ENCODE results near the gene MYL5. TPM values are rescaled to one million over a fixed set of nuclear protein-coding genes. Genes with fewer than 3 reads are reported as not detected.

MYL5 gene
- total RNA-seq, 2 experiments from 2014 or later: 14.0 to 16.2 TPM

GRCh38 chr4:677431-678293 is 3.3 kb downstream of the MYL5 start:
- ChIA-PET CTCF (no interaction called here), POLR2A (no interaction called here)
- no peak for DNase-seq
- Mint-ChIP-seq H3K4me1 (peaks cover 20% of the 10 kb centered on the region), H3K27me3 (no peaks in the 10 kb centered on the region), H3K36me3 (ENCODE audit: low read depth) (peaks cover 9% of the 10 kb centered on the region), H3K27ac (no peak overlapping the region), H3K9me3 (no peaks in the 10 kb centered on the region), H3K4me3 (no peak overlapping the region)

DNA sequence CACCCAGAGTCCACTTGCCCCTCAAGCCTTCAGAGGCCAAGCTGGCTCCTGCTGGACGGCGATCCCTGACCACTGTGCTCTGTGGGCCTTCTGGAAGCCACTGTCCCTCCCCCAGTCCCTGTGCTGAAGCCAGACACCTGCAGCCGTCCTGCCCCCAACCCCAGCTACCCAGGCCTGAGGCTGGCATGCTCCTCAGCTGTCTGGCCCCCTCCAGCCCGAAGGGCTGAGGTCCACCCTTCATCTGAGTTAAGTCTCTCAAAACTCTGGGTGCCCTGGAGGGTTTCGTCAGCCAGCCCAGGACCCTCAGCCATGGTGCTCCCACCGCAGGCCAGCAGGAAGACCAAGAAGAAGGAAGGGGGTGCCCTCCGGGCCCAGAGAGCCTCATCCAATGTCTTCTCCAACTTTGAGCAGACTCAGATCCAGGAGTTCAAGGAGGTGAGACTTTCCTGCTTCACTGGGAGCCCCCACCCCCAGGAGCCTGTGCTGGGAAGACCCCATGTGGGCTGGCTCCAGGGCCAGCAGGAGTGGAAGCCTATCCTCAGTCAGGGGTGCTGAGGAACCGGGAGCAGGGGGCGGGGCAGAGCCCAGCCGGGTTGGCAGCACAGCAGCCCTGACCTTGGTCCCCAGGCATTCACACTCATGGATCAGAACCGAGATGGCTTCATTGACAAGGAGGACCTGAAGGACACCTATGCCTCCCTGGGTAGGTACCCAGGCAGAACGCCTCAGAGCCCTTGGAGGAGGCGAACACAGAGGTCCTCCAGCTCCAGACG is 4.2 kb downstream of the MYL5 start:
- Mint-ChIP-seq H3K4me1 (peaks cover 14% of the 10 kb centered on the region), H3K27ac (no peak overlapping the region), H3K27me3 (no peaks in the 10 kb centered on the region), H3K9me3 (no peaks in the 10 kb centered on the region), H3K36me3 (ENCODE audit: low read depth) (peaks cover under 1% of the 10 kb centered on the region), H3K4me3 (no peak overlapping the region)
- no peak for DNase-seq
- ChIA-PET POLR2A (interaction anchor here (1.0 kb wide), 1 partner anchor 17 kb away, joined by 3 read pairs; no protein-coding TSS in a partner anchor), CTCF (no interaction called here)

- Mint-ChIP-seq H3K27ac (no peak overlapping the region), H3K4me3 (no peak overlapping the region), H3K27me3 (no peaks in the 10 kb centered on the region), H3K4me1 (peaks cover 12% of the 10 kb centered on the region), H3K9me3 (no peaks in the 10 kb centered on the region), H3K36me3 (ENCODE audit: low read depth) (no peaks in the 10 kb centered on the region)
- ChIA-PET POLR2A (interaction anchor here (1.0 kb wide), 1 partner anchor 17 kb away, joined by 3 read pairs; no protein-coding TSS in a partner anchor), CTCF (no interaction called here)
- no peak for DNase-seq
Observed at GRCh38 chr4:679104-679481, 4.8 kb downstream of the MYL5 start.

DNA sequence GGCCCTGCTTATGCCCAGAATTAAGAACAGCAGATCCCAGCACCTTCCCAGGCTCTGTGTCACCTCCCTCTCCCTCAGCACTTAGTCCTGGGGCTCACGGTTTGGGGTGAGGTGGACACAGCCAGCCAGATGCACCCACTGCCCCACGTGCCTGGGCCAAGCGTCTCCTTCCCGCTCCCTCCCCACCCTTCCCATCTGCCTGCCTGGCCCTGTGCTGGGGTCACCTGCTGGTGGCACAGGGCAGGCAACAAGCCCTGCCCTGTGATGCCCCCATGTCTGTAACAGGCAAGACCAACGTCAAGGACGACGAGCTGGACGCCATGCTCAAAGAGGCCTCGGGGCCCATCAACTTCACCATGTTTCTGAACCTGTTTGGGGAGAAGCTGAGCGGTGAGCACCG is 5.3 kb downstream of the MYL5 start:
- H3K4me3 Mint-ChIP-seq: no peak overlapping the region
- no peak for DNase-seq
- no peaks in the 10 kb centered on the region for H3K27me3 Mint-ChIP-seq
- peaks cover 11% of the 10 kb centered on the region for H3K4me1 Mint-ChIP-seq
- no peaks in the 10 kb centered on the region for H3K9me3 Mint-ChIP-seq
- POLR2A ChIA-PET: interaction anchor here (1.0 kb wide), 1 partner anchor 16 kb away, joined by 3 read pairs; no protein-coding TSS in a partner anchor
- no peak overlapping the region for H3K27ac Mint-ChIP-seq
- CTCF ChIA-PET: no interaction called here
- no peaks in the 10 kb centered on the region for H3K36me3 Mint-ChIP-seq (ENCODE audit: low read depth)

DNA sequence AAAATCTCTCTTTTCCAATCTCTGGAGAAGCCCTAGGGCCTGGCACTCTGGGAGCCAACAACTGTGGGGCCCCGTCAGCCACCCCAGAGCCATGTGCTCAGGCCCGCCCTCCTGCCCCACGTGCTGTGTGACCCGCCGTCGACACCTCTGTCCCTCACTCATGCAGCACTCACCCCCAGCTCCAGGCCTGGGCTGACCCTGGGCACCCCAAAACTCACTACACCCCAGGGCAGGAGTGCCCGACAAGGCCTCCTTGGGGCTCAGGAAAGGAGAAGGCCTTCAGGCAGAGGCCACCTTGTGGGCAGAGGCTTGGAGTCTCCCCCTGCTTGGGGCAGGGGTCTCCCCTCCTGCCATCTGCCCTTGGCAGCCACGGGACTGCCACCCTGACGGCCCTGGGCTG is 5.7 kb downstream of the MYL5 start:
- Mint-ChIP-seq H3K27me3 (no peaks in the 10 kb centered on the region), H3K27ac (no peak overlapping the region), H3K4me1 (peaks cover 11% of the 10 kb centered on the region), H3K9me3 (no peaks in the 10 kb centered on the region), H3K4me3 (peak overlapping the region; percentile 53), H3K36me3 (ENCODE audit: low read depth) (no peaks in the 10 kb centered on the region)
- no peak for DNase-seq
- ChIA-PET CTCF (no interaction called here), POLR2A (interaction anchor here (0.6 to 1.0 kb wide), 2 partner anchors 16 to 207 kb away, joined by 3 to 5 read pairs; no protein-coding TSS in a partner anchor)

DNA sequence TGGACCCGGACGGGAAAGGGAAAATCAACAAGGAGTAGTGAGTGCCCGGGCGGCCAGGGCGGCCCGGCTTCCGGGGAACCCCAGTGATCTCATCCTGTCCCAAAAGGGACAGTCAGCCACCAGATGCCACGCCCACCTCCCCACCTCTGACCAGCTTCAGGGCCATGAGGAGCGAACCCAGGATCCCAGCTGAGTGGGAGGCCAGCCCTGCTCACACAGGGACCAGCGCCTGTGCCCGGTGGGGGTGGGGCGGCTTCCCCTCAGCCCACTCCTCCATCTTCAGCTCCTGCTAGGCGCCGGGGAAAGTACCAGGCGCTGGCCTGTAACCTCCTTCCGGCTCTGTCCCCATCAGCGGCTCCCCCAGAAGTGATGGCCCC is 6.2 kb downstream of the MYL5 start:
- ChIA-PET POLR2A (interaction anchor here (0.6 to 1.0 kb wide), 2 partner anchors 16 to 207 kb away, joined by 3 to 5 read pairs; no protein-coding TSS in a partner anchor), CTCF (no interaction called here)
- no peaks in the 10 kb centered on the region for H3K36me3 Mint-ChIP-seq (ENCODE audit: low read depth)
- H3K27me3 Mint-ChIP-seq: no peaks in the 10 kb centered on the region
- no peaks in the 10 kb centered on the region for H3K9me3 Mint-ChIP-seq
- H3K27ac Mint-ChIP-seq: no peak overlapping the region
- peaks cover 8% of the 10 kb centered on the region for H3K4me1 Mint-ChIP-seq
- no peak for DNase-seq
- peak overlapping the region; percentile 53 for H3K4me3 Mint-ChIP-seq

- CTCF ChIA-PET: interaction anchor here (1.2 kb wide), 1 partner anchor 10 kb away, joined by 3 read pairs; no protein-coding TSS in a partner anchor
- H3K4me1 Mint-ChIP-seq: peaks cover 8% of the 10 kb centered on the region
- no peak overlapping the region for H3K27ac Mint-ChIP-seq
Observed at GRCh38 chr4:680928-681645, 6.7 kb downstream of the MYL5 start.

GRCh38 chr4:681736-682451 is 7.6 kb downstream of the MYL5 start:
- ChIA-PET CTCF (interaction anchor here (1.2 kb wide), 1 partner anchor 10 kb away, joined by 3 read pairs; no protein-coding TSS in a partner anchor), POLR2A (interaction anchor here (1.5 kb wide), 1 partner anchor 18 kb away, joined by 3 read pairs; no protein-coding TSS in a partner anchor)
- Mint-ChIP-seq H3K4me1 (peaks cover 8% of the 10 kb centered on the region), H3K27ac (no peak overlapping the region), H3K36me3 (ENCODE audit: low read depth) (no peaks in the 10 kb centered on the region), H3K9me3 (no peaks in the 10 kb centered on the region), H3K27me3 (no peaks in the 10 kb centered on the region), H3K4me3 (no peak overlapping the region)
- no peak for DNase-seq

More at GRCh38 chr4:680928-681645, 6.7 kb downstream of the MYL5 start:
- no peaks in the 10 kb centered on the region for H3K36me3 Mint-ChIP-seq (ENCODE audit: low read depth)
- POLR2A ChIA-PET: interaction anchor here (0.6 to 1.5 kb wide), 3 partner anchors 17 to 208 kb away, joined by 3 to 5 read pairs (median 3); no protein-coding TSS in a partner anchor
- peak overlapping the region; percentile 53 for H3K4me3 Mint-ChIP-seq
- DNase-seq: peak; percentile 67
- H3K27me3 Mint-ChIP-seq: no peaks in the 10 kb centered on the region
- H3K9me3 Mint-ChIP-seq: no peaks in the 10 kb centered on the region

GRCh38 chr4:682490-683172 is 8.3 kb downstream of the MYL5 start:
- DNase-seq: no peak
- Mint-ChIP-seq H3K4me3 (no peak overlapping the region), H3K27ac (no peak overlapping the region), H3K36me3 (ENCODE audit: low read depth) (no peaks in the 10 kb centered on the region), H3K9me3 (no peaks in the 10 kb centered on the region), H3K27me3 (no peaks in the 10 kb centered on the region), H3K4me1 (peaks cover 8% of the 10 kb centered on the region)
- CTCF ChIA-PET: no interaction called here
- POLR2A ChIA-PET: interaction anchor here (1.5 kb wide), 1 partner anchor 17 kb away, joined by 3 read pairs; no protein-coding TSS in a partner anchor

- DNase-seq: no peak
- Mint-ChIP-seq H3K4me3 (no peak overlapping the region), H3K27me3 (peaks cover 3% of the 10 kb centered on the region), H3K4me1 (peaks cover 8% of the 10 kb centered on the region), H3K27ac (no peak overlapping the region), H3K36me3 (ENCODE audit: low read depth) (no peaks in the 10 kb centered on the region), H3K9me3 (no peaks in the 10 kb centered on the region)
- POLR2A ChIA-PET: interaction anchor here (0.7 to 1.2 kb wide), 2 partner anchors 9 to 16 kb away, joined by 3 to 6 read pairs; partner anchors contain the start of genes ATP5ME and MYL5
- CTCF ChIA-PET: interaction anchor here (0.7 to 1.3 kb wide), 3 partner anchors 8 to 14 kb away, joined by 4 to 5 read pairs (median 4); partner anchors contain the start of gene ATP5ME
Observed at GRCh38 chr4:683247-683897, 9.0 kb downstream of the MYL5 start.

DNA sequence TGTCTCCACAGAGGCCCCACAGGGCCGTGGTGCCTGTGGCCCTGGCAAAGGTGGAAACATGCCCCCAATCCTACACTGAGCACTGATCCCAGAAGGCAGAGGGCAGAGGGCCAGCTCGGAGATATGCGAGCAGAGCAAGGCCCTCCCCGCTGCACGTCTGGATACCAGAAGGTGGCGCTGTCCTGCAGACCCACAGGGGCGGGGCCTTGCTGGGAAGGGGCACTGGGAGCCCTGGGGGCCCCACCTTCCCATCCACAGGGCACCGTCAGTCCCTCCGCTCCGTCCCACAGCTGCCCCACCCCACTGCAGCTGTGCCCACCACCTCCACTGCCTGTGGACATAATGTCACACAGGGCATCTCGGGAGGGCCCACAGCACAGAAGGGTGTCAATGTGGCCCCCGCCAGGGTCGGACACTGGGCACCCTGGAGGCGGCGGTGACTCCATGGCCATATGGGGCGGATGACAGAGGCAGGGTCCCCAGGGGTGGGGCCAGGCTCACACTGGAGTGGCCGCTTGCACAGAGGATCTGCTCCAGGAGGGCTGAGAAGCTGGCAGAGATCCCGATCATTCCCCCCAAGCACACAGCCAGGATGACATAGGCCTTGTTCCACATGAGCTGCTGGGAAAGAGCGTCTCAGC is 9.8 kb downstream of the MYL5 start:
- POLR2A ChIA-PET: interaction anchor here (0.7 to 1.4 kb wide), 3 partner anchors 10 to 15 kb away, joined by 3 to 6 read pairs (median 4); partner anchors contain the start of genes ATP5ME and MYL5
- Mint-ChIP-seq H3K27me3 (peaks cover 3% of the 10 kb centered on the region), H3K27ac (no peak overlapping the region), H3K36me3 (ENCODE audit: low read depth) (no peaks in the 10 kb centered on the region), H3K9me3 (no peaks in the 10 kb centered on the region), H3K4me1 (peaks cover 8% of the 10 kb centered on the region), H3K4me3 (no peak overlapping the region)
- DNase-seq: peak; percentile 44
- CTCF ChIA-PET: interaction anchor here (0.7 to 1.3 kb wide), 3 partner anchors 9 to 13 kb away, joined by 4 to 5 read pairs (median 4); partner anchors contain the start of gene ATP5ME
